GM10266 (cell line): ENCODE results near the gene YAE1.

Experiments
- DNase-seq: peaks from one replicate; pipeline ENCODE4 v3.0.0; 2012; ENCODE audit errors: extremely low spot score
- TF ChIP-seq, protein P1 (sequence below): IDR thresholded peaks from 2 replicates; pipeline ENCODE4 v1.5.1; 2012; ENCODE audit warnings: mild to moderate bottlenecking, low read depth; ENCODE audit not compliant: control insufficient read depth, insufficient read depth; ENCODE audit errors: missing control alignments

Gene YAE1

DNA sequence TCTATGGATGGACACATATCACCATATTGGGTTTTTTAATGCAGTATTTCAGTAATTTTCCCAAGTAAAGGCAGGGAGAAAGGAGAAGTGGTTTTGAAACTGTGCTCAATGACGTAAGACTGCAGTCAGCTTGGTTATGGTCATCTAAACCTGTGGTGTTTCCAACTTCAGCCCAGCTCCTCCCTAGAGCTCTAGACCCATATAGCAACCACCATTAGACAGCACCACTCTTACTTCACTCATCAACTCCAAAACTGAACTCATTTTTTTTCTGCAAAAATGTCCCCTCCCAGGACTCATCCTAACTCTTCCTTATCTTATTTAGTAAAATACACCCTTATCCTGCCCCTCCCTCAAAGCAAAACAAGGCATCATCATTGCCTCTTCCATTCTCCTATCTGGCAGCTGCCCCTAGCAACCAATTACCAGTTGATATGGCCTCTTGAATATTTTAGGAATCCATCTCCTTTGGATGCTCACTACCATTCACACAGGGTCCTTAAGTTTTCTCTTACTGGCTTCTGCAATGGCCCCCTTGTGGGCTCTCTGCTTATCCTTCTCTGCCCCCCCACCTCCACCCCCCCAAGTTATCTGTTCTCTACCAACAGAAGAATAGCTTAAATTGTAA lies 55.7 kb downstream of the YAE1 start:
- TF ChIP-seq, protein P1, sequence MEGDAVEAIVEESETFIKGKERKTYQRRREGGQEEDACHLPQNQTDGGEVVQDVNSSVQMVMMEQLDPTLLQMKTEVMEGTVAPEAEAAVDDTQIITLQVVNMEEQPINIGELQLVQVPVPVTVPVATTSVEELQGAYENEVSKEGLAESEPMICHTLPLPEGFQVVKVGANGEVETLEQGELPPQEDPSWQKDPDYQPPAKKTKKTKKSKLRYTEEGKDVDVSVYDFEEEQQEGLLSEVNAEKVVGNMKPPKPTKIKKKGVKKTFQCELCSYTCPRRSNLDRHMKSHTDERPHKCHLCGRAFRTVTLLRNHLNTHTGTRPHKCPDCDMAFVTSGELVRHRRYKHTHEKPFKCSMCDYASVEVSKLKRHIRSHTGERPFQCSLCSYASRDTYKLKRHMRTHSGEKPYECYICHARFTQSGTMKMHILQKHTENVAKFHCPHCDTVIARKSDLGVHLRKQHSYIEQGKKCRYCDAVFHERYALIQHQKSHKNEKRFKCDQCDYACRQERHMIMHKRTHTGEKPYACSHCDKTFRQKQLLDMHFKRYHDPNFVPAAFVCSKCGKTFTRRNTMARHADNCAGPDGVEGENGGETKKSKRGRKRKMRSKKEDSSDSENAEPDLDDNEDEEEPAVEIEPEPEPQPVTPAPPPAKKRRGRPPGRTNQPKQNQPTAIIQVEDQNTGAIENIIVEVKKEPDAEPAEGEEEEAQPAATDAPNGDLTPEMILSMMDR: no peak
- DNase-seq: peak; percentile 59
